ENCODE results near the gene SDS. TPM values are rescaled to one million over a fixed set of nuclear protein-coding genes. Genes with fewer than 3 reads are reported as not detected.

Gene SDS
- total and polyA plus RNA-seq, 2 of the 8 experiments (the other 6 are each of a cell fraction or from before 2014, with no cell fraction given): 0.21 TPM; not detected in 1

DNA sequence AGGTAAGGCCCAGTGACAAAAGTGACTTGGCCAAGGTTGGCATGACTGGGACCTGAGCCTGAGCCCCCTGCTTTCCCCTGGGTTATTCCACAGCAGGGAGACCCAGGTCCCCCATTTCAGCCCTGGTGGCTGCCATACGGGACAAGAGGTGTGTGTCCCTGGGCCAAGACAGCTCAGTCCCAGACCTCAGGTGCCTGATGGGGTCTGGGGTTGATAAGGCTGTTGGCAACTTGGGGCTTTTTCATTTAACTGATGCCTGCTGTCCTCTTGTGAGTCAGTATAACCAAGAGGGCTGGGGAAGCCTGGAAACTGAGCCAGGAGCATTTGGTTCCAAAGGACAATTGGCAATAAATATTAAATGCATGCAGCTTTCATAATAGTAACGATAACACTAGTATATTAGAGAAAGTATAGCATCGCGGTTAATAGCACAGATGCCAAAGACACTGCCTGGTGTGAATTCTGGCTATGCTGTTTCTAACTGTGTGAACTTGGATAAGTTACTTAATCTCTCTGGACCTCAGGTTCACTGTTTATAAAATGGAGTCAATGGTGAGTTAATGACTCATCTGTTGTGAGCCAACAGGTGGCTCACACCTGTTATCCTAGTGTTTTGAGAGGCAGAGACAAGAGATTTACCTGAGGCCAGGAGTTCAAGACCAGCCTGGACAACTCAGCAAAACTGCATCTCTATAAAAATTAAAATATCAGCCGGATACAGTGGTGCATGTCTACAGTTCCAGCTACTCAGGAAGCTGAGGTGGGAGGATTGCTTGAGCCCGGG lies 19.4 kb upstream of the SDS start:
- H3K23me2 ChIP-seq (ENCODE audit: low read depth, low read length): peaks cover 5% of the 10 kb centered on the region
- H3K9me3 ChIP-seq (ENCODE audit: insufficient read depth in 2 of 2, low read depth in 1 of 2, low read length in 1 of 2): no peaks in the 10 kb centered on the region
- peak overlapping the region; percentile 52; the same call in 1 of the 2 replicates for H2BK5ac ChIP-seq (ENCODE audit: low read depth, low read length)
- no peak overlapping the region for H3K23ac ChIP-seq (ENCODE audit: insufficient read length)
- 0 out of 2 replicates have a peak overlapping the region, but pooled peaks have one; percentile 28 for H4K8ac ChIP-seq (ENCODE audit: extremely low read depth, insufficient read depth, low read length)
- no peak overlapping the region for H3K9ac ChIP-seq (replicated peaks in 1 of 4; ENCODE audit: extremely low read depth in 1 of 4, low read depth in 3 of 4, low read length in 3 of 4)
- peaks cover 0 to 7% (median 5%) of the 10 kb centered on the region in 4 experiments; a peak in 5 of 7 replicates for H3K4me1 ChIP-seq (replicated peaks in 1 of 4; ENCODE audit: control insufficient read depth in 3 of 4, insufficient read depth in 4 of 4, low read length in 3 of 4)
- H3K4me2 ChIP-seq (ENCODE audit: insufficient read depth in 1 of 2, low read depth in 2 of 2, low read length in 2 of 2): no peak overlapping the region; a peak in 1 of 4 replicates
- H3K27me3 ChIP-seq (replicated peaks in 1 of 4; ENCODE audit: control insufficient read depth in 3 of 4, extremely low read depth in 1 of 4, insufficient read depth in 3 of 4, low read length in 3 of 4): no peaks in the 10 kb centered on the region
- H4K5ac ChIP-seq (ENCODE audit: insufficient read length, low read depth, low read length): no peak overlapping the region
- no peak overlapping the region for H2AFZ ChIP-seq (ENCODE audit: low read length)
- no peak overlapping the region for H2AK5ac ChIP-seq (ENCODE audit: low read depth, low read length)
- no peak overlapping the region for H3K4ac ChIP-seq (replicated peaks; ENCODE audit: insufficient read length, low read depth, low read length)
- H4K20me1 ChIP-seq (replicated peaks in 1 of 2; ENCODE audit: control insufficient read depth in 1 of 2, insufficient read depth in 2 of 2, low read length in 2 of 2): no peaks in the 10 kb centered on the region
- H2BK120ac ChIP-seq (replicated peaks; ENCODE audit: low read depth, low read length): peak overlapping the region; percentile 28
- 0 out of 2 replicates have a peak overlapping the region, but pooled peaks have one; percentile 60 for H2BK12ac ChIP-seq (ENCODE audit: low read depth, low read length)
- H3K18ac ChIP-seq (ENCODE audit: extremely low read depth, low read length): no peak overlapping the region; the same call in 1 of the 2 replicates
- no peak overlapping the region; the same call in 1 of the 2 replicates for H2BK20ac ChIP-seq (ENCODE audit: low read length)
- no peaks in the 10 kb centered on the region for H3K36me3 ChIP-seq (ENCODE audit: control insufficient read depth in 2 of 4, insufficient read depth in 4 of 4, low read length in 3 of 4)
- no peak overlapping the region for H3K4me3 ChIP-seq (ENCODE audit: extremely low read depth in 1 of 4, insufficient read depth in 2 of 4, low read depth in 3 of 4, low read length in 4 of 4)
- CTCF ChIA-PET (ENCODE audit: partially characterized antibody): interaction anchor here (0.7 to 3.0 kb wide), 4 partner anchors 10 to 23 kb away, joined by 3 to 53 read pairs (median 16); no protein-coding TSS in a partner anchor
- TF ChIP-seq BRCA1 (IDR thresholded peaks at IDR 0.05; ENCODE audit: low read depth, low read length): no peak
- no peak for TF ChIP-seq POLR2A (IDR thresholded peaks at IDR 0.05; ENCODE audit: control extremely low read depth in 1 of 2, low read depth in 2 of 2, low read length in 2 of 2)
- 94% methylated on average over 6 of the region's 6 CpGs; no CpG with 5 or more reads in 1 of the 2 experiments for WGBS, 2 experiments (ENCODE audit: extremely low coverage in 1 of 2, insufficient coverage in 1 of 2, insufficient read length in 1 of 2, insufficient replicate concordance in 2 of 2, low coverage in 1 of 2, low lambda C conversion rate in 2 of 2, missing lambda C conversion rate in 1 of 2)
- H3K14ac ChIP-seq (ENCODE audit: insufficient read length): no peak overlapping the region
- H3K79me1 ChIP-seq (ENCODE audit: low read depth, low read length): no peaks in the 10 kb centered on the region
- no peaks in the 10 kb centered on the region for H3K79me2 ChIP-seq (ENCODE audit: control insufficient read depth in 1 of 2, insufficient read depth in 2 of 2, low read length in 2 of 2)
- no peak overlapping the region for H4K91ac ChIP-seq (replicated peaks; ENCODE audit: insufficient read length, low read length)
- DNase-seq (ENCODE audit: low read depth in 1 of 2, low spot score in 2 of 2) (no peak), FAIRE-seq (no peak)
- H3K27ac ChIP-seq (ENCODE audit: low read depth, low read length): no peak overlapping the region
- H2BK15ac ChIP-seq (ENCODE audit: low read length): peak overlapping the region; percentile 92
- no peak overlapping the region for H3K56ac ChIP-seq (replicated peaks; ENCODE audit: insufficient read length, low read depth, low read length)
- POLR2A ChIA-PET (ENCODE audit: partially characterized antibody): interaction anchor here (0.6 kb wide), 1 partner anchor 47 kb away, joined by 3 read pairs; no protein-coding TSS in a partner anchor
